ENCODE measurements around the gene SERINC5.

The SERINC5 gene

GRCh38 chr5:80090884-80091166 is 165.0 kb downstream of the SERINC5 start:
- DNase-seq, result no peak

- peak; percentile 94 for DNase-seq
These were observed 172.6 kb downstream of the SERINC5 start for GRCh38 chr5:80083101-80083890.

GRCh38 chr5:80082731-80083100 is 173.1 kb downstream of the SERINC5 start:
- peak; percentile 87 for DNase-seq

- no peak for DNase-seq
These were observed 173.6 kb downstream of the SERINC5 start for GRCh38 chr5:80082281-80082680.

- peak; percentile 90 for DNase-seq
These were observed 176.9 kb downstream of the SERINC5 start for GRCh38 chr5:80078921-80079320.

GRCh38 chr5:80077051-80077714 is 178.7 kb downstream of the SERINC5 start:
- DNase-seq, result peak; percentile 62

- DNase-seq, result peak; percentile 14
These were observed 179.5 kb downstream of the SERINC5 start for GRCh38 chr5:80076131-80077050.

- DNase-seq, result no peak
These were observed 183.5 kb downstream of the SERINC5 start for GRCh38 chr5:80072103-80073073.

GRCh38 chr5:80071510-80072021 is 184.3 kb downstream of the SERINC5 start:
- no peak for DNase-seq

- DNase-seq, result no peak
These were observed 185.4 kb downstream of the SERINC5 start for GRCh38 chr5:80070338-80071056.

GRCh38 chr5:80069918-80070318 is 185.9 kb downstream of the SERINC5 start:
- DNase-seq, result no peak

- no peak for DNase-seq
These were observed 186.5 kb downstream of the SERINC5 start for GRCh38 chr5:80069251-80069800.

- no peak for DNase-seq
These were observed 187.1 kb downstream of the SERINC5 start for GRCh38 chr5:80068775-80069174.

GRCh38 chr5:80068246-80068636 is 187.6 kb downstream of the SERINC5 start:
- DNase-seq, result no peak

GRCh38 chr5:80067531-80068245 is 188.2 kb downstream of the SERINC5 start:
- DNase-seq, result peak; percentile 44

- DNase-seq, result peak; percentile 50
These were observed 188.8 kb downstream of the SERINC5 start for GRCh38 chr5:80067016-80067415.

- DNase-seq, result no peak
These were observed 191.7 kb downstream of the SERINC5 start for GRCh38 chr5:80064124-80064523.

Data from hematopoietic multipotent progenitor cell treated with erythropoietin and hydrocortisone succinate and interleukin-3 and kit ligand, for 6 days (in vitro differentiated cells).